Measurements from ENCODE around the gene ST7. TPM values are rescaled to one million over a fixed set of nuclear protein-coding genes. Genes with fewer than 3 reads are reported as not detected.

ST7 gene
- total RNA-seq, 1 experiment from 2014 or later, result 12.9 TPM

GRCh38 chr7:117053432-117053831 is 100.1 kb downstream of the ST7 start:
- H2BK12ac ChIP-seq (ENCODE audit: insufficient read length, low read depth, low read length), result no peak overlapping the region
- H4K20me1 ChIP-seq (ENCODE audit: control insufficient read depth, insufficient read depth, insufficient read length), result no peaks in the 10 kb centered on the region
- H3K4me3 Mint-ChIP-seq, result no peak overlapping the region
- H3K9ac ChIP-seq (ENCODE audit: extremely low read depth, insufficient read length, low read length), result no peak overlapping the region
- TF ChIP-seq CTCF (conservative IDR thresholded peaks at IDR 0.05), result no peak
- peaks cover 5 to 6% of the 10 kb centered on the region in 2 experiments; a peak in 2 of 4 replicates for H3K4me1 Mint-ChIP-seq
- no peaks in the 10 kb centered on the region for H3K4me1 ChIP-seq (ENCODE audit: insufficient read depth, low read length)
- H3K36me3 Mint-ChIP-seq (ENCODE audit: insufficient read depth in 1 of 3, low read depth in 3 of 3), result peaks cover 0 to 5% (median 0%) of the 10 kb centered on the region in 3 experiments; a peak in 1 of 7 replicates
- peaks cover 0 to 6% of the 10 kb centered on the region in 2 experiments; a peak in 2 of 5 replicates for H3K9me3 Mint-ChIP-seq
- no peak overlapping the region for H2AK5ac ChIP-seq (ENCODE audit: insufficient read length, low read length)
- no peak overlapping the region for H3K4me2 ChIP-seq (ENCODE audit: insufficient read depth, insufficient read length, low read length)
- DNase-seq, result no peak
- no peak overlapping the region for H4K91ac ChIP-seq (ENCODE audit: insufficient read length, low read depth, low read length)
- no peak overlapping the region for H2AFZ ChIP-seq (ENCODE audit: low read length)
- H4K8ac ChIP-seq (replicated peaks; ENCODE audit: insufficient read length, low read depth, low read length), result no peak overlapping the region
- H3K27ac ChIP-seq (ENCODE audit: insufficient read length, low read depth, low read length), result no peak overlapping the region
- H3K23me2 ChIP-seq (ENCODE audit: insufficient read length, low read depth, low read length, poor library complexity, severe bottlenecking), result no peaks in the 10 kb centered on the region
- H3K27me3 ChIP-seq (ENCODE audit: insufficient read depth, low read length), result no peaks in the 10 kb centered on the region
- no peaks in the 10 kb centered on the region for H3K9me3 ChIP-seq (ENCODE audit: control insufficient read depth, low read depth, low read length)
- no peak overlapping the region for H2BK20ac ChIP-seq (ENCODE audit: low read depth, low read length, poor library complexity, severe bottlenecking)
- H3K56ac ChIP-seq (ENCODE audit: insufficient read length, low read depth, low read length), result no peak overlapping the region
- H3K79me1 ChIP-seq (ENCODE audit: insufficient read depth, low read depth, low read length, poor library complexity, severe bottlenecking), result no peaks in the 10 kb centered on the region
- H3T11ph ChIP-seq (ENCODE audit: low read length), result no peak overlapping the region
- H2BK120ac ChIP-seq (ENCODE audit: low read depth, low read length, poor library complexity, severe bottlenecking), result no peak overlapping the region
- H3K23ac ChIP-seq (ENCODE audit: insufficient read length, low read depth, low read length), result no peak overlapping the region
- no peak overlapping the region for H4K5ac ChIP-seq (ENCODE audit: insufficient read length, low read depth, low read length)
- H3K4ac ChIP-seq (ENCODE audit: low read depth, low read length), result no peak overlapping the region
- no peak overlapping the region for H2BK5ac ChIP-seq (ENCODE audit: insufficient read length, low read length)
- H2BK15ac ChIP-seq (ENCODE audit: low read depth, low read length), result no peak overlapping the region
- no peaks in the 10 kb centered on the region for H3K79me2 ChIP-seq (ENCODE audit: insufficient read depth, low read length)
- H3K27me3 Mint-ChIP-seq (ENCODE audit: low read depth), result no peaks in the 10 kb centered on the region
- H3K14ac ChIP-seq (ENCODE audit: insufficient read depth, low read length), result no peak overlapping the region
- H3K27ac Mint-ChIP-seq, result peak overlapping the region in 1 of 3 experiments; percentile 0; a peak in 2 of 7 replicates
- H3K18ac ChIP-seq (ENCODE audit: insufficient read length, low read depth, low read length), result no peak overlapping the region
